ENCODE measurements around the gene AFAP1. TPM values are rescaled to one million over a fixed set of nuclear protein-coding genes. Genes with fewer than 3 reads are reported as not detected.

AFAP1 gene
- total and polyA plus RNA-seq, 2 donors from 2014 or later, result 2.6 to 26.3 TPM

GRCh38 chr4:7984286-7984925 is 44.7 kb upstream of the AFAP1 start:
- FAIRE-seq, result no peak
- no peak overlapping the region for H3K9ac ChIP-seq (ENCODE audit: low read length in 3 of 3)
- H3K9me3 ChIP-seq (ENCODE audit: control insufficient read depth in 2 of 3, insufficient read depth in 1 of 3, low read length in 3 of 3), result no peaks in the 10 kb centered on the region
- no peak overlapping the region for H3K4me3 ChIP-seq (ENCODE audit: low read length in 3 of 3)
- no peaks in the 10 kb centered on the region for H3K36me3 ChIP-seq (ENCODE audit: control insufficient read depth in 2 of 3, insufficient read depth in 3 of 3, low read length in 3 of 3)
- intact Hi-C loops (cut with DNase I), result loop anchor here (10.0 kb wide), 1 partner anchor 180 kb away; no protein-coding TSS in a partner anchor
- peak in 2 of 5 donors; percentile 43 to 46 for DNase-seq
- H3K27me3 ChIP-seq (ENCODE audit: control insufficient read depth, insufficient read depth, low read length), result no peaks in the 10 kb centered on the region
- peaks cover 2 to 12% (median 9%) of the 10 kb centered on the region in 3 donors for H3K4me1 ChIP-seq (ENCODE audit: control insufficient read depth in 2 of 3, insufficient read depth in 2 of 3, low read depth in 1 of 3, low read length in 3 of 3)
- H3K27ac ChIP-seq (ENCODE audit: low read depth in 2 of 2, low read length in 2 of 2), result no peak overlapping the region
- TF ChIP-seq CTCF (IDR thresholded peaks at IDR 0.05; ENCODE audit: borderline replicate concordance, extremely low read depth, insufficient read depth), result no peak

GRCh38 chr4:7983296-7983695 is 43.6 kb upstream of the AFAP1 start:
- H3K9ac ChIP-seq (ENCODE audit: low read length in 3 of 3), result no peak overlapping the region
- DNase-seq, result no peak
- no peak for FAIRE-seq
- H3K4me1 ChIP-seq (ENCODE audit: control insufficient read depth in 2 of 3, insufficient read depth in 2 of 3, low read depth in 1 of 3, low read length in 3 of 3), result peaks cover 2 to 12% (median 9%) of the 10 kb centered on the region in 3 donors
- intact Hi-C loops (cut with DNase I), result loop anchor here (10.0 kb wide), 1 partner anchor 178 kb away; no protein-coding TSS in a partner anchor
- H3K36me3 ChIP-seq (ENCODE audit: control insufficient read depth in 2 of 3, insufficient read depth in 3 of 3, low read length in 3 of 3), result no peaks in the 10 kb centered on the region
- H3K9me3 ChIP-seq (ENCODE audit: control insufficient read depth in 2 of 3, insufficient read depth in 1 of 3, low read length in 3 of 3), result no peaks in the 10 kb centered on the region
- H3K27me3 ChIP-seq (ENCODE audit: control insufficient read depth, insufficient read depth, low read length), result no peaks in the 10 kb centered on the region
- H3K27ac ChIP-seq (ENCODE audit: low read depth in 2 of 2, low read length in 2 of 2), result no peak overlapping the region
- H3K4me3 ChIP-seq (ENCODE audit: low read length in 3 of 3), result no peak overlapping the region
- no peak for TF ChIP-seq CTCF (IDR thresholded peaks at IDR 0.05; ENCODE audit: borderline replicate concordance, extremely low read depth, insufficient read depth)

- H3K27me3 ChIP-seq (ENCODE audit: control insufficient read depth, insufficient read depth, low read length), result no peaks in the 10 kb centered on the region
- DNase-seq, result no peak
- no peak overlapping the region for H3K27ac ChIP-seq (ENCODE audit: low read depth in 2 of 2, low read length in 2 of 2)
- H3K9me3 ChIP-seq (ENCODE audit: control insufficient read depth in 2 of 3, insufficient read depth in 1 of 3, low read length in 3 of 3), result no peaks in the 10 kb centered on the region
- intact Hi-C loops (cut with DNase I), result loop anchor here (10.0 kb wide), 1 partner anchor 177 kb away; no protein-coding TSS in a partner anchor
- no peaks in the 10 kb centered on the region for H3K36me3 ChIP-seq (ENCODE audit: control insufficient read depth in 2 of 3, insufficient read depth in 3 of 3, low read length in 3 of 3)
- no peak for FAIRE-seq
- no peak overlapping the region for H3K9ac ChIP-seq (ENCODE audit: low read length in 3 of 3)
- TF ChIP-seq CTCF (IDR thresholded peaks at IDR 0.05; ENCODE audit: borderline replicate concordance, extremely low read depth, insufficient read depth), result no peak
- peaks cover 2 to 12% (median 9%) of the 10 kb centered on the region in 3 donors for H3K4me1 ChIP-seq (ENCODE audit: control insufficient read depth in 2 of 3, insufficient read depth in 2 of 3, low read depth in 1 of 3, low read length in 3 of 3)
- H3K4me3 ChIP-seq (ENCODE audit: low read length in 3 of 3), result no peak overlapping the region
Observed at GRCh38 chr4:7981738-7982394, 42.2 kb upstream of the AFAP1 start.

All from kidney (tissue), 14 donors.